Heart left ventricle (tissue), 13 donors: ENCODE data around the gene NUP133.

Experiments used
- POLR2A ChIP-seq, 2 donors: fragments of 450-650 bp; IDR thresholded peaks; one replicate each; pipeline ENCODE4 v1.6.1; 2017; ENCODE audit warnings: antibody characterized with exemption in 2 of 2, mild to moderate bottlenecking in 2 of 2, moderate library complexity in 2 of 2
- TF ChIP-seq, protein P1 (sequence below), 12 donors: fragments of 200-600 bp; sonication (generic) in 4 of 12; IDR thresholded peaks; one replicate each; pipeline versions ENCODE4 v1.5.0 to v1.8.0; 2018 to 2022; ENCODE audit warnings: antibody characterized with exemption in 12 of 12, mild to moderate bottlenecking in 5 of 12
- donor health status: ischemic (EF 13 %, LVEDD 7.1; RV severe dilation, severe dysfunction).
- donor health status: DM: no; HTN: yes; CAD: no.
- donor health status: DM: no; HTN: no; CAD: no.
- donor health status: ischemic (EF 25% LVEDD 6.9; RV normal size, moderate dysfunction).
- donor health status: ischemic (EF 25% LVEDD 5.7; RV mildly dilated, moderate dysfunction).
- donor health status: ischemic (EF 35%, LVEDD 5.7; RV mildly dilated, moderate dysfunction).
- donor health status: nonischemic (EF 11% LVEDD 7.7; RV severe dilation, severe dysfunction).
- donor health status: DM: yes; HTN: yes; CAD: no.
- donor health status: PGD.
- donor health status: ischemic (EF 29% LVEDD 5.4; RV normal size, mild dysfunction).
- donor health status: nonischemic (EF 23%, LVEDD 6.1; RV moderate dilation, normal function).

DNA sequence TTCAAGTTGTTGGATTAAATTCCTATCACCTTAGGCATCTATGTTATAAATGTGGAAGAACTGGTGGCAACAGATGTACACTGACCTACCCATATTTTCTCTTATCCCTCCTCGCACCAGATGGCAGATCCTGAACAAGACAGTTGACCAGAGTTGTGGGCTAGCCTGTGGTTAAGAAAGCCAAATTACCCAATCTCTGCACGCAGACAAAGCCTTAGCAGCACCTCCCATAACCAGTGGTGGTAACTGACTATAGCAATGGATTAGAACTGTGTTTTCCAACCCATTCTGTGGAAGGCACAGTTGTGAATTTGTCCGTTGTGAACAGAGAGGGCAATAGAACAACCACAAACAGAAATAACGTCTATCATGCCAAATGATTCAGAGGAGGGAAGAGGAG is 29.8 kb upstream of the NUP133 start:
- TF ChIP-seq, protein P1, sequence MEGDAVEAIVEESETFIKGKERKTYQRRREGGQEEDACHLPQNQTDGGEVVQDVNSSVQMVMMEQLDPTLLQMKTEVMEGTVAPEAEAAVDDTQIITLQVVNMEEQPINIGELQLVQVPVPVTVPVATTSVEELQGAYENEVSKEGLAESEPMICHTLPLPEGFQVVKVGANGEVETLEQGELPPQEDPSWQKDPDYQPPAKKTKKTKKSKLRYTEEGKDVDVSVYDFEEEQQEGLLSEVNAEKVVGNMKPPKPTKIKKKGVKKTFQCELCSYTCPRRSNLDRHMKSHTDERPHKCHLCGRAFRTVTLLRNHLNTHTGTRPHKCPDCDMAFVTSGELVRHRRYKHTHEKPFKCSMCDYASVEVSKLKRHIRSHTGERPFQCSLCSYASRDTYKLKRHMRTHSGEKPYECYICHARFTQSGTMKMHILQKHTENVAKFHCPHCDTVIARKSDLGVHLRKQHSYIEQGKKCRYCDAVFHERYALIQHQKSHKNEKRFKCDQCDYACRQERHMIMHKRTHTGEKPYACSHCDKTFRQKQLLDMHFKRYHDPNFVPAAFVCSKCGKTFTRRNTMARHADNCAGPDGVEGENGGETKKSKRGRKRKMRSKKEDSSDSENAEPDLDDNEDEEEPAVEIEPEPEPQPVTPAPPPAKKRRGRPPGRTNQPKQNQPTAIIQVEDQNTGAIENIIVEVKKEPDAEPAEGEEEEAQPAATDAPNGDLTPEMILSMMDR (IDR thresholded peaks at IDR 0.05) = no peak
- TF ChIP-seq POLR2A (IDR thresholded peaks at IDR 0.05) = no peak
